Stimulated activated CD8-positive, alpha-beta memory T cell treated with anti-CD3 and anti-CD28 coated beads, Interleukin-7, amount 100 ng/mL, for 48 hours (primary cell): ENCODE results near the gene C19orf25.

Experiments
- DNase-seq, 2 donors: peaks; one replicate each; pipeline ENCODE4 v3.0.0-alpha.2; 2020; ENCODE audit warnings: low read depth in 1 of 2; ENCODE audit errors: extremely low read depth in 1 of 2

Gene C19orf25

DNA sequence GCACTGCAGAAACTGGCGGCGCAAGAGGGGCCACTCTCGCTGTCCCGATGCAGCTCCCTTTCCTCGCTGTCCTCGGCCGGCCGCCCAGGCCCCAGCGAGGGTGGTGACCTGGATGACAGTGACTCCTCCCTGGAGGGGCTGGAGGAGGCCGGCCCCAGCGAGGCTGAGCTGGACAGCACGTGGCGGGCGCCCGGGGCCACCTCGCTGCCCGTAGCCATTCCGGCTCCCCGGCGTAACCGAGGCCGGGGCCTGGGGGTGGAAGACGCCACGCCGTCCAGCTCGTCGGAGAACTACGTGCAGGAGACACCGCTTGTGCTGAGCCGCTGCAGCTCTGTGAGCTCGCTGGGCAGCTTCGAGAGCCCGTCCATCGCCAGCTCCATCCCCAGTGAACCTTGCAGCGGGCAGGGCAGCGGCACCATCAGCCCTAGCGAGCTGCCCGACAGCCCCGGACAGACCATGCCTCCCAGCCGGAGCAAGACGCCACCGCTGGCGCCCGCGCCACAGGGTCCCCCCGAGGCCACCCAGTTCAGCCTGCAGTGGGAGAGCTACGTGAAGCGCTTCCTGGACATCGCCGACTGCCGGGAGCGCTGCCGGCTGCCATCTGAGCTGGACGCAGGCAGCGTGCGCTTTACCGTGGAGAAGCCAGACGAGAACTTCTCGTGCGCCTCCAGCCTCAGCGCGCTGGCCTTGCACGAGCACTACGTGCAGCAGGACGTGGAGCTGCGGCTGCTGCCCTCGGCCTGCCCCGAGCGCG, 12.4 kb downstream of the C19orf25 start:
- DNase-seq: no peak

DNA sequence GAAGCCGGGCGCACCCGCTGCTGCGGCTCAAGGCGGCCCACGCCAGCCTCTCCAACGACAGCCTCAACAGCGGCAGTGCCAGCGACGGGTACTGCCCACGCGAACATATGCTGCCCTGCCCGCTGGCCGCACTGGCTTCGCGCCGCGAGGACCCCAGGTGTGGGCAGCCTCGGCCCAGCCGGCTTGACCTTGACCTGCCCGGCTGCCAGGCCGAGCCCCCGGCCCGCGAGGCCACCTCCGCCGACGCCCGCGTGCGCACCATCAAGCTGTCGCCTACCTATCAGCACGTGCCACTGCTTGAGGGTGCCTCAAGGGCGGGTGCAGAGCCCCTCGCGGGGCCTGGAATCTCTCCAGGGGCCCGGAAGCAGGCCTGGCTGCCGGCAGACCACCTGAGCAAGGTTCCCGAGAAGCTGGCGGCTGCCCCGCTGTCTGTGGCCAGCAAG, 13.0 kb downstream of the C19orf25 start:
- DNase-seq: no peak

DNA sequence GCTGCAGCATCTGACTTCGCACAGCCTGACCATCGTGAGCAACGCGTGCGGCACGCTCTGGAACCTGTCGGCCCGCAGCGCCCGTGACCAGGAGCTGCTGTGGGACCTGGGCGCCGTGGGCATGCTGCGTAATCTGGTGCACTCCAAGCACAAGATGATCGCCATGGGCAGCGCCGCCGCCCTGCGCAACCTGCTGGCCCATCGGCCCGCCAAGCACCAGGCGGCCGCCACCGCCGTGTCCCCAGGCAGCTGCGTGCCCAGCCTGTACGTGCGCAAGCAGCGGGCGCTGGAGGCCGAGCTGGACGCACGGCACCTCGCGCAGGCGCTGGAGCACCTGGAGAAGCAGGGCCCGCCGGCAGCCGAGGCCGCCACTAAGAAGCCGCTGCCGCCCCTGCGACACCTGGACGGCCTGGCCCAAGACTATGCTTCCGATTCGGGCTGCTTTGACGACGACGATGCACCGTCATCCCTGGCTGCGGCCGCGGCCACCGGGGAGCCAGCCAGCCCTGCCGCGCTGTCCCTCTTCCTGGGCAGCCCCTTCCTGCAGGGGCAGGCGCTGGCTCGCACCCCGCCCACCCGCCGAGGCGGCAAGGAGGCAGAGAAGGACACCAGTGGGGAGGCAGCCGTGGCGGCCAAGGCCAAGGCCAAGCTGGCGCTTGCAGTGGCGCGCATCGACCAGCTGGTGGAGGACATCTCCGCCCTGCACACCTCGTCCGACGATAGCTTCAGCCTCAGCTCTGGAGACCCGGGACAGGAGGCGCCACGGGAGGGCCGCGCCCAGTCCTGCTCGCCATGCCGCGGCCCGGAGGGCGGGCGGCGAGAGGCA, 13.6 kb downstream of the C19orf25 start:
- DNase-seq: no peak

DNA sequence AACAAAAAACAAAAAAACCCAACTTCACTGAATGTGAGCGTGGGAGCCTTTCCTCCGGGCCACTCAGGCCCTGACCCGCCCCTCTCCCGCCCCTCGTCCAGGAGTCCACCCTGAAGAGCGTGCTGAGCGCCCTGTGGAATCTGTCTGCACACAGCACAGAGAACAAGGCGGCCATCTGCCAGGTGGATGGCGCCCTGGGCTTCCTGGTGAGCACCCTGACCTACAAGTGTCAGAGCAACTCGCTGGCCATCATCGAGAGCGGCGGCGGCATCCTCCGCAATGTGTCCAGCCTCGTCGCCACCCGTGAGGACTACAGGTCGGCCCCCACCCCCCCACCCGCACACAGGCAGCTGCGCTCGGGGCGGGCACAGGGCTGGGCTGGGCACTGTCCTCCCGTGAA, 17.2 kb downstream of the C19orf25 start:
- no peak for DNase-seq

DNA sequence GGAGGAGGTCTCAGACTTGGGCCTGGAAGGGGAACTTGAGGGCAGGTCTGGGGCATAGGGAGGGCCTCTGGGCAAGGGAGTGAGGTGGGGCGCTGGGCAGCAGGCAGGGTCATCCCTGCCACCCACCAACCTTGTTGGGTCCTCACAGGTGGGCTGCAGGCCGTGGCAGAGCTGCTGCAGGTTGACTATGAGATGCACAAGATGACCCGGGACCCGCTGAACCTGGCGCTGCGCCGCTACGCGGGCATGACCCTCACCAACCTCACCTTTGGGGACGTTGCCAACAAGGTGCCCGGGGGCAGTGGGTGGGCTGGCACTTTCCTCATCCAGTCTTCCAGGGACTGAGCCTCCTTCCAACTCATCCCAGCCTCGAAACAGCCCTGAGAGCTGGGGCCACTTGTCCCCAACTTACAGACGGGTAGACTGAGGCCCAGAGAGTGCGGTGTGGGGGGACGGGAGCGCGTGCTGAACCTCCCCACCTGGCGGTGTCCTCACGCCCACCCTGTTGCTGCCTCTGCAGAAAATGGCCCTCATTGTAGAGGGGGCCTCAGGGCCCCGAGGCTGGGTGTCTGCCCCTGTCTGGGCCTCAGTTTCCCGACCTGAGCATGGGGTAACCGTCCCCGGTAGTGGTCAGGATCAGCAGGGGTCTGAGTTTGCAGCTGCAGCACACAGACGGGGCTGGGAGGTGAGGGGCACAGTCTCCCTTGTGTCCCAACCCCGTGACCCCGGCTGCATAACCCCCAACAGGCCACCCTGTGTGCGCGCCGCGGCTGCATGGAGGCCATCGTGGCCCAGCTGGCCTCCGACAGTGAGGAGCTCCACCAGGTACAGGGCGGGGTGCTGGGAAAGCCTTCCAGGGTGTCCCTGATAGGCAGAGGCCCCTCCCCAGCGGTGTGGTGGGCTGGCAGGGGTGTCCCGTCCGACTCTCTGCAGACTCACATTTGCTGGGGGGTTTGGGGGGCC, 18.7 kb downstream of the C19orf25 start:
- no peak for DNase-seq

DNA sequence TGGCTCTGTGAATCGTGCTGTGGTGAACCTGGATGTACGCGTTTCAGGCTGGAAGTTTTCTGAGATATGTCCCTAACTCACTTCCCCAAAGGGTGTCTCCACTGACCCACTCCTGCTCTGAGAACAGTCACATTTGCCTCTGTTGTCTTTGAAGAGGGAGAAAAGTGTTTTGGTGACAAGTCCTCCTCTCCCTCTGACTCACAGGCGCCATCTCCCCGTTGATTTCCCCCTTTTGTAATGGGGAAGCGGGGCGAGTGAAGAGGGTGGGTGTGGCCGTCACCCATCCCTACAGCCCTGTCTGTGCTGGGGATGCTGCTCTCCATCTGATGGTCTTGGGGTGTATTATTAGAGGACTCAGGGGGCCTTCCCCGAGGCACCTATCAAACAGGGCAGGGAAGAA, 19.5 kb downstream of the C19orf25 start:
- DNase-seq: no peak

DNA sequence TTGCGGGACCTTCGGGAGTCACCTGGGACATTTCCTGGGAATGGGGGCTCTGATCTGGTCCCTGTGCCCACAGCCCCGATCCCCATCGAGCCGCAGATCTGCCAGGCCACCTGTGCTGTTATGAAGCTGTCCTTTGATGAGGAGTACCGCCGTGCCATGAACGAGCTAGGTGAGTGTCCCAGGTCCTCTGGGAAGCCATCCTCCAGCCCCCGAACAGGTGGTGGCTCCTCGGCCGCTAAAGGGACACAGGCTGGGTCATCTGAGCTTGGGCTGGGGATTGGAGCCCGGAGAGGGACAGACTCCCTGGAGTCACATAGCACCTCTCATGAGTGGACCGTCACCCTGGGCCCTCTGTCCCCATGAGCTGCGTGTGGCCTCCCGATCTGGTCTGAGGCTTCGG, 21.1 kb downstream of the C19orf25 start:
- DNase-seq: no peak

DNA sequence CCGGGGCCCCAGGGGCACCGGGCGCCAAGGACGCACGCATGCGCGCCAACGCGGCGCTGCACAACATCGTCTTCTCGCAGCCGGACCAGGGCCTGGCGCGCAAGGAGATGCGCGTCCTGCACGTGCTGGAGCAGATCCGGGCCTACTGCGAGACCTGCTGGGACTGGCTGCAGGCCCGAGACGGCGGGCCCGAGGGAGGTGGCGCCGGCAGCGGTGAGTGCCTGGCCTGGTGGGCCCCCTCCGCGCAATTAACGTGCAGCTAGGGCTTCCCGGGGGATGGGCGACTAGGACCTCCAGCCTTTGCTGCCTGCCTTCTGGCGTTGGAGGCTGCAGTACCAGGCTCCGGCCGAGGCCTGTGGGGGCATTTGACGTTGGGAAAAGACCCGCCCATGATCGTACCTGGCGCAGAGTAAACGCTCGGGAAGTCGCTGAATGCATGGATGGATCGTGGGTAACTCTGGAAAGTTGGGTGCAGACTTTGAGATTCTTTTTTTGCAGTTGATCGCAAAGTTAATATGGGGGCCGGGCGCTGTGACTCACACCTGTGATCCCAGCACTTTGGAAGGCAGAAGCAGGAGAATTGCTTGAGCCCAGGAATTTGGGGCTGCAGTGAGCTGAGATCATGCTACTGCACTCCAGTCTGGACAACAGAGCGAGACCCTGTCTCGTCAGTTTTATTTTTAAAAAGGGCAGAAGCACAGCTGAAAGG, 21.8 kb downstream of the C19orf25 start:
- no peak for DNase-seq

DNA sequence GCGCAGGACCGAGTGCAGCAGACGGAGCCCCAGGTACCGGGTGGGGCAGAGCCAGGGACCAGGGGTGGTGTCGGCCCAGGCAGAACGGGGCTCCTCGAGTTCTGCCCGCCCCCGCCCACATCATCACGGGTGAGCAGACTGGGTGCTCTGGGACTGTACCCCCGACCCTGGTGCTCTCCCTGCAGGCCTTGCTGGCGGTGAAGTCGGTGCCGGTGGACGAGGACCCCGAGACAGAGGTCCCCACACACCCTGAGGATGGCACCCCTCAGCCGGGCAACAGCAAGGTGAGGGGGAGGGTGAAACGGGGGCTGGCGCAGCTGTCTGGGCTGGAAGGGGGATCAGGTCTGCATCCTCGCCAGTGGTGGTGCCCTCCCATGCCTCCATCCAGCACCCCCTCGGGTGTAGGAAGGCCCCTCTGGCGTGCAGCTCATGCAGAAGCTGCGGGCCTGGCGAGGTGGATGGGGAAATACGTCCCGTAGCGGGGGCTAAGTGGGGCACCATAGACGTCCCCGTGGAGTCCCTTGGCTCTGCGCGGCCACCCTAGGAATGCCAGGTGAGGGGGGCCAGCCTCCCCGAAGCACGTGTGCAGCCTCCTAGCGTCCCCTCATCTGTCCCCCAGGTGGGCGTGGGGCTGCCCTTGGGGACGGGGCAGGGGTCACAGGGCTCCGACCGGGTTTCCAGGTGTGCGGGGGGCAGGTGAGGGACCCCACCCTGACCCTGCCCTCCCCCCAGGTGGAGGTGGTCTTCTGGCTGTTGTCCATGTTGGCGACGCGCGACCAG, 22.7 kb downstream of the C19orf25 start:
- DNase-seq: no peak

DNA sequence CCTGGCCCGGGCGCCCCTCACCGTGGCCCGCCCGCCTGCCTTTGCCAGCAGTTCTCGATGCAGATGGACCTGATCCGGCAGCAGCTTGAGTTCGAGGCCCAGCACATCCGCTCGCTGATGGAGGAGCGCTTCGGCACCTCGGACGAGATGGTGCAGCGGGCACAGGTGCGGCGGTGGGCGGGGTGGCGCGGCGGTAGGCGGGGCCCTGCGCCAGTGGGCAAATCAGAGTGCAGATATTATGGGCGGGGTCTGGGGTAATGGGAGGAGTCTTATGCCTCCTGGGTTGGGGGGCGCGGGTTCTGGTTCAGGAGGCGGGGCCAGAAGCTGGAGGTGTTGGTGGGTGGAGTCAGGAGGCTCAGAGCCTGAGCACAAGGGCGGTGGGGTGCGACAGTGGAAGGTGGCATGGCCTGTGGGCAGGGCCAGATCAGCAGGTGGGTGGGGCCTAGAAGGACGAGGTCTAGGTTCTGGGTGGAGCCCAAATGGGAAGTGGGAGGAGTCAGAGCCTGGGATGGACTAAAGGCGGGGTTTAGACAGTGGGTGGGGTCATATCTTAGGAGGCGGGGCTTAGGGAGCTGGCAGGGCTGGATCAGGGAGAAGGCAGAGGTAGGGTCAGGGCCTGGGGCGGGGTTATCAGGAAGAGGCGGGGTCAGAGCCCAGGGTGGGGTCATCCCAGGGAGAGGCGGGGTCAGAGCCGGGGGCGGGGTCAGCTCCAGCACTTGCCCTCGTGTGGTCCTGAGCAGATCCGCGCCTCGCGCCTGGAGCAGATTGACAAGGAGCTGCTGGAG, 23.5 kb downstream of the C19orf25 start:
- peak in 1 of 2 donors; percentile 62 for DNase-seq

DNA sequence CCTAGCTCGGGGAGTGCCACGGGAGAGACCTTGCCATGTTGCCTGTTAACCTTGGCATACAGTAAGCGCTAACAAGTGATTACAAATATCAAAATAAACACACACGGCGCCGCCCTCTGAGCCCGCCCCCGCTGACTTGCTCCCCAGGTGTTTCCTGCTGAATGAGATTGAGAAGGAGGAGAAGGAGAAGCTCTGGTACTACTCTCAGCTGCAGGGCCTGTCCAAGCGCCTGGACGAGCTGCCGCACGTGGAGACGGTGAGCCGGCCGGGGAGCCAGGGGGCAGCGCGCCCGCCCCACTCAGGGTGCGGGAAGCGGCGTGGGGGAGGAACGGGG, 24.0 kb downstream of the C19orf25 start:
- DNase-seq: no peak

DNA sequence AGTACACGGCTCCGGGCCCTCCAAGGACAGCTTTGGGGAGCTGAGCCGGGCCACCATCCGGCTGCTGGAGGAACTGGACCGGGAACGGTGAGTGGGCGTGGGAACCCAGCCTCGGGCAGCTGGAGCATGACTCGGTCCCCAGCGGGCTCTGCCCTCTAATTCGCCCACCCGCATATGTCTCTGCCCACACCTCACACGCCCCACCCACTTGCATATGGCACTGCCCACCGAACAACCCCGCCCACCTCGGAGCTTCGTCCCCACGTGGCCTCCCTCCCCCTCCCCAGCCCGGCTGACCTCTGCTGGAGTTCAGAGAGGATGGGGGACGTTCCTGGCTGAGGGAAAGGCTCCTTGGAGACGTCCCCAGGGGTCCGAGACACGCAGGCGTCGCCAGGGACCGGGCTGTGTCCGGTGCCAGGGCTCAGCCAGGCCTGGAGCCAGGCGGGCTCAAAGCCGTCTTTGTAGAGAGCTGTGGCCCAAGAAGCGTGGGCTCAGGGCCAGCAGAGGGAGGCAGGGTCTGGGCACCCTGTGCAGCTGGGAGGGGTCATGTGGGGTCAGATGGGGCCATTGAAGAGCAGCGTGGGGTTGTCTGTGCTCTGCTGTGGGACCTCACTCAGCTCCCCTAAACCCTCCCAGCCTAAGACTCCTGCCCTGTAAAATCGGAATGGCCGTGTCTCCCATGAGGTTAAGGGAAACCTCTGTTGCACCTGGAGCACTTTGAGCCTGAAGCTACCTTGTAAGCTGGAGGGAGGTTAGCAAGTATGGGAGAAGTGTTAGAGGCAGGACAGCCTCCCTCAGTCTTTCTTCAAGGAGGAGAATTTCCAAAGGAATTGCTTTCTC, 25.3 kb downstream of the C19orf25 start:
- no peak for DNase-seq

- DNase-seq: no peak
Observed at GRCh38 chr19:1452802-1453524, 26.1 kb downstream of the C19orf25 start.

DNA sequence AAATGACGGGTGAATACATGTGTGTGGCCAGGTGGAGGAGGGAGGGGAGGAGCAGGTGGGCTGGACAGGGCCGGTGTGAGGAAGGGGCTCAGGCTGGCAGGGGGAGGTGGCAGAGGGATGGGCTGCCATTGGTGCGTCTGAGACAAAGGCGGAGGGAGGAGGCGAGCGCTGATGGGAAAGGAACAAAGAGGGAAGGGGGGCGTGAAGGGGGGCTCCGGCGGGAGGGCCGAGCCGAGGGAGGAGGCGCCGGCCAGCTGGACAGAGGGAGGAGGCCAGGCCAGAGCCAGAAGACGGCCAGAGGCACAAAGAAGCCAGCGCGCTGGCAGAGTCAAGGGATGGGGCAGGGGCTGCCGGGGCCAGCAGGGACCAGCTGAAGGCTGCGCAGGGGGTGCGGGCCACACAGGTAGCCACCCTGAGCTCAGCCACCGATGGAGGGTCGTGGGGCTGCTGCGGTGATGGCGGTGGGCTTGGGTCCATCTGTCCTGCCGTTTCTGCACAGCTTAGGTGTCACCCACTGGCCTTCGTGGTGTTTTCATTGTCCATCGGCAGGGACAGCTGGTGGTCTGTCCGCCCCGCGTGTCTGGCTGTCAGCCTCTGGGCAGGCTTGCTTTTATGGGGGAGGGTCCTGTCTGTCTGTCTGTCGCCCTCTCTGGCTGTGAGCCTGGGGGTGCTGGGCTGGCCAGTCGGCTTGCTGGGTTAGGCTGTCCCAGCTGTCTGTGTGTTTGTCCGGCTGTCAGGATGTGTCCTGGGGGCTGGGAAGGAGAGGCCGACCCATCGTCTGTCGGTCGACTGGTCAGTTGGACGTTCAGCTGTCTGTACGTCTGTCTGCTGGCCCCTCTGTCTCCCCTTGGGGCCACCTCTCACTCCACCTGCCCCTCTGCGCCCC, 26.9 kb downstream of the C19orf25 start:
- DNase-seq: no peak

DNA sequence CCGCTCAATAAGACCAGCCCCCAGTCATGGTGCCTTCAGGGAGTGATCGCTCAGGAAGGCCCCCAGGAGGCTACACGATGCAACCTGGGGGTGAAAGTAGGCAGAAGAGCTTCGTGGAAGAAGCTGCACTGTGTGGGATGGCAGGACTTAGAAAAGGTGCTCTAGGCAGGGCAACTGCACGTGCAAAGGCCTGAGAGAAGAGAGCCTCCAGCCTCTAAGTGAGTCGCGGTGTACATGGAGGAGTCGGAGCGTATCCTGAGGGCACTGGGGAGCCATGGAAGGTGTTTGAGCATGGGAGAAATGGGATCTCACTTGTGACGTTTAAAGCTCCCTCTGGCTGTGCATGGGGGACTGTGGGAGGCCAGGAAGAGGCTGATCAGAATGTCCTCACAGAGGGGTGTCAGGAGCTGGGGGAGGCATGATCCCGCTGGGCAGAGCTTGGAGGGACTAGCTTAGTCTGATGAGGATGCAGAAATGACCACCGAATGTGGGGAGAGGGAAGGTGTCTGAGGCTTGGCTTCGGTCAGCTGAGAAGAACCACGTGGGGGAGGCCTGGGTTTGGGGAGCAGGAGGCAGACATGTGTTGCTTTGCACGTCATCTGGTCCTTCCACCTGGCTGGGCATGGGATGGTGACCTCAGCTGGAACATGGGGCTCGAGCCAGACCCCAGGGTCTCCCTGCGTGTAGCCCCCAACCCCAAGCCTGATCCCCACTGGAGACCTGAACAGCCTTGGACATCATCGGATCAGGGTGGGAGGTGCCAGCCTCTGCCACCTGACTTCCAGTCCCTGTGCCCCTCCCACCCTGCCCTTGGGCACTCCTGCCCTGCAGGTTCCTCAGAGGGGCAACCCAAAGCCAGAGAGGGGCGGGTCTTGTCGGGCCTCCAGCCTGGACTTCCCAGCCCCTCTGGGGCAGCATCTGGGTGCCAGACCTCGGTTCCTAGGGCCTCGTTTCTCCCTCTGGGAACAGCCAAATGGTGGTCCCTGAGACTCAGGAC, 28.0 kb downstream of the C19orf25 start:
- DNase-seq: no peak
